ENCODE results near the gene ARL4D. TPM values are rescaled to one million over a fixed set of nuclear protein-coding genes. Genes with fewer than 3 reads are reported as not detected.

The ARL4D gene
- total and polyA plus RNA-seq, 2 experiments from 2014 or later, result 32.4 to 36.3 TPM

GRCh38 chr17:43381204-43381603 is 17.6 kb upstream of the ARL4D start:
- no peak for DNase-seq (ENCODE audit: low read depth in 1 of 2, low spot score in 1 of 2)
- Histone ChIP-seq H3K36me3 (no peaks in the 10 kb centered on the region), H3K27ac (no peak overlapping the region), H3K4me1 (ENCODE audit: low read depth) (no peaks in the 10 kb centered on the region), H3K4me3 (no peak overlapping the region), H3K27me3 (no peaks in the 10 kb centered on the region), H3K9me3 (ENCODE audit: low read depth) (no peaks in the 10 kb centered on the region)
- no peak for TF ChIP-seq CTCF (IDR thresholded peaks at IDR 0.05; ENCODE audit: low read depth, low read length)

- no peak overlapping the region for H3K27ac ChIP-seq
- no peaks in the 10 kb centered on the region for H3K27me3 ChIP-seq
- H3K9me3 ChIP-seq (ENCODE audit: low read depth), result no peaks in the 10 kb centered on the region
- no peak overlapping the region for H3K4me3 ChIP-seq
- no peak for DNase-seq (ENCODE audit: low read depth in 1 of 2, low spot score in 1 of 2)
- no peak for TF ChIP-seq CTCF (IDR thresholded peaks at IDR 0.05; ENCODE audit: low read depth, low read length)
- H3K36me3 ChIP-seq, result no peaks in the 10 kb centered on the region
- no peaks in the 10 kb centered on the region for H3K4me1 ChIP-seq (ENCODE audit: low read depth)
Observed at GRCh38 chr17:43381621-43382020, 17.2 kb upstream of the ARL4D start.

GRCh38 chr17:43382776-43383175 is 16.0 kb upstream of the ARL4D start:
- Histone ChIP-seq H3K27ac (no peak overlapping the region), H3K27me3 (no peaks in the 10 kb centered on the region)
- TF ChIP-seq CTCF (IDR thresholded peaks at IDR 0.05; ENCODE audit: low read depth, low read length), result no peak

DNA sequence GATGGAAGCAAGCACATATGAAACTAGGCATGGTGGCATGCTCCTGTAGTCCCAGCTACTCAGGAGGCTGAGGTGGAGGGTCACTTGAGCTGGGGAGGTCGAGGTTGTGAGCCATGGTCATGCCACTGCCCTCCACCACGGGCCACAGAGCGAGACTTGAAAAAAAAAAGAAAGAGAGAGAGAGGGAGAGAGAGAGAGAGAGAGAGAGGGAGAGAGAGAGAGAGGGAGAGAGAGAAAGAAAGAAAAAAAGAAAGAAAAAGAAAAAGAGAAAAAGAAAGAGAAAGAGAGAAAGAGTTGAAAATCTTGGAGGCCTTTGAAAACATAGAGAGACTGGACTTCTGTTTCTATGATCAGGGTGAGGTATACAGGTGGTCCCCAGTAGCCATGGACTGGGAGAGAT is 15.4 kb upstream of the ARL4D start:
- no peaks in the 10 kb centered on the region for H3K4me1 ChIP-seq (ENCODE audit: low read depth)
- no peak overlapping the region for H3K4me3 ChIP-seq
- no peaks in the 10 kb centered on the region for H3K36me3 ChIP-seq
- H3K27ac ChIP-seq, result no peak overlapping the region
- no peak for DNase-seq (ENCODE audit: low read depth in 1 of 2, low spot score in 1 of 2)
- no peaks in the 10 kb centered on the region for H3K9me3 ChIP-seq (ENCODE audit: low read depth)
- TF ChIP-seq CTCF (IDR thresholded peaks at IDR 0.05; ENCODE audit: low read depth, low read length), result no peak
- no peaks in the 10 kb centered on the region for H3K27me3 ChIP-seq

More at GRCh38 chr17:43382776-43383175, 16.0 kb upstream of the ARL4D start:
- Histone ChIP-seq H3K9me3 (ENCODE audit: low read depth) (no peaks in the 10 kb centered on the region), H3K4me3 (no peak overlapping the region), H3K4me1 (ENCODE audit: low read depth) (no peaks in the 10 kb centered on the region), H3K36me3 (no peaks in the 10 kb centered on the region)
- no peak for DNase-seq (ENCODE audit: low read depth in 1 of 2, low spot score in 1 of 2)

GRCh38 chr17:43383826-43384475 is 14.8 kb upstream of the ARL4D start:
- Histone ChIP-seq H3K27me3 (no peaks in the 10 kb centered on the region), H3K4me3 (no peak overlapping the region), H3K36me3 (no peaks in the 10 kb centered on the region), H3K9me3 (ENCODE audit: low read depth) (no peaks in the 10 kb centered on the region), H3K27ac (no peak overlapping the region), H3K4me1 (ENCODE audit: low read depth) (no peaks in the 10 kb centered on the region)
- no peak for TF ChIP-seq CTCF (IDR thresholded peaks at IDR 0.05; ENCODE audit: low read depth, low read length)
- DNase-seq (ENCODE audit: low read depth in 1 of 2, low spot score in 1 of 2), result no peak

All from cardiac muscle cell (in vitro differentiated cells and primary cell).